ENCODE results near the gene GPER1. TPM values are rescaled to one million over a fixed set of nuclear protein-coding genes. Genes with fewer than 3 reads are reported as not detected.
A peak's percentile ranks its signal among the peaks of the same experiment; 100 is the strongest.

The GPER1 gene
- total and polyA plus RNA-seq, 12 donors, result 1.9 to 44.1 (median 20.1) TPM

- Histone ChIP-seq H3K27ac (no peak overlapping the region), H3K36me3 (replicated peaks in 1 of 2) (no peaks in the 10 kb centered on the region), H3K4me1 (replicated peaks in 1 of 2) (peaks cover 0 to 38% of the 10 kb centered on the region in 2 donors), H3K27me3 (no peaks in the 10 kb centered on the region), H3K4me3 (no peak overlapping the region), H3K9me3 (replicated peaks in 1 of 3) (no peaks in the 10 kb centered on the region)
- intact Hi-C loops (cut with DNase I), result no loop called here
- TF ChIP-seq POLR2A (IDR thresholded peaks at IDR 0.05), result no peak
- no peak for TF ChIP-seq CTCF (IDR thresholded peaks at IDR 0.05)
- 94 to 98% (median 97%) methylated on average over 25 to 62 of the region's 62 CpGs for WGBS, 4 donors
- DNase-seq, result no peak
These were observed 30.3 kb upstream of the GPER1 start for GRCh38 chr7:1057416-1058291.

- Histone ChIP-seq H3K27me3 (no peaks in the 10 kb centered on the region), H3K27ac (no peak overlapping the region), H3K9me3 (replicated peaks in 1 of 3) (no peaks in the 10 kb centered on the region), H3K4me3 (no peak overlapping the region), H3K36me3 (replicated peaks in 1 of 2) (no peaks in the 10 kb centered on the region), H3K4me1 (replicated peaks in 1 of 2) (peaks cover 0 to 34% of the 10 kb centered on the region in 2 donors)
- intact Hi-C loops (cut with DNase I), result no loop called here
- WGBS, 4 donors, result 93 to 95% (median 94%) methylated on average over 7 to 13 of the region's 13 CpGs
- DNase-seq, result no peak
- no peak for TF ChIP-seq POLR2A (IDR thresholded peaks at IDR 0.05)
- TF ChIP-seq CTCF (IDR thresholded peaks at IDR 0.05), result no peak
These were observed 29.6 kb upstream of the GPER1 start for GRCh38 chr7:1058311-1058710.

- intact Hi-C loops (cut with DNase I), result no loop called here
- no peak for DNase-seq
- TF ChIP-seq CTCF (IDR thresholded peaks at IDR 0.05) (no peak), POLR2A (IDR thresholded peaks at IDR 0.05) (no peak)
- H3K27ac ChIP-seq, result no peak overlapping the region
- H3K9me3 ChIP-seq (replicated peaks in 1 of 3), result no peaks in the 10 kb centered on the region
- H3K27me3 ChIP-seq, result no peaks in the 10 kb centered on the region
- H3K4me1 ChIP-seq (replicated peaks in 1 of 2), result peaks cover 0 to 29% of the 10 kb centered on the region in 2 donors
- 82 to 93% (median 88%) methylated on average over 10 of the region's 10 CpGs for WGBS, 4 donors
- no peak overlapping the region for H3K4me3 ChIP-seq
- H3K36me3 ChIP-seq (replicated peaks in 1 of 2), result no peaks in the 10 kb centered on the region
These were observed 29.1 kb upstream of the GPER1 start for GRCh38 chr7:1058821-1059199.

- WGBS, 4 donors, result 49 to 67% (median 53%) methylated on average over 34 to 53 of the region's 55 CpGs
- no peak overlapping the region for H3K4me3 ChIP-seq
- intact Hi-C loops (cut with DNase I), result no loop called here
- no peaks in the 10 kb centered on the region for H3K27me3 ChIP-seq
- H3K36me3 ChIP-seq (replicated peaks in 1 of 2), result no peaks in the 10 kb centered on the region
- DNase-seq, result peak in 1 of 7 donors; percentile 37
- H3K4me1 ChIP-seq (replicated peaks in 1 of 2), result peaks cover 0 to 25% of the 10 kb centered on the region in 2 donors
- peak overlapping the region in 1 of 5 donors; percentile 36 for H3K27ac ChIP-seq
- no peak for TF ChIP-seq CTCF (IDR thresholded peaks at IDR 0.05)
- TF ChIP-seq POLR2A (IDR thresholded peaks at IDR 0.05), result no peak
- no peaks in the 10 kb centered on the region for H3K9me3 ChIP-seq (replicated peaks in 1 of 3)
These were observed 28.5 kb upstream of the GPER1 start for GRCh38 chr7:1059200-1060091.

Measured in adrenal gland (tissue), 12 donors.